HepG2 (cell line): ENCODE data around the gene CFAP99. TPM values are rescaled to one million over a fixed set of nuclear protein-coding genes. Genes with fewer than 3 reads are reported as not detected.

Experiments used
- ATAC-seq: fragments of 200-7000 bp; cut with Tn5 transposase; 3 replicates; pipeline ENCODE4 v1.9.1; 2020; ENCODE audit warnings: mild to moderate bottlenecking, moderate library complexity
- BruUV-seq: library from RNA; stranded (reverse); fragments of 400-500 nt; replicated peaks from 2 replicates; lab custom pipeline; 2021; lab: Mats Ljungman, UMichigan
- CTCF ChIA-PET: fragments of 300-600 bp; formaldehyde crosslinking; extraction: SDS; loops from one replicate; lab custom pipeline; 2021; ENCODE audit warnings: low total read pairs, inconsistent platforms, low intra/inter-chr PET ratio; lab: Yijun Ruan, JAX
- POLR2A ChIA-PET: fragments of 350-600 bp; sonication (Branson Sonifier 250); formaldehyde crosslinking; loops from one replicate; lab custom pipeline; 2020; ENCODE audit warnings: antibody characterized with exemption, inconsistent platforms; lab: Yijun Ruan, JAX
- DNase-seq: peaks from one replicate; pipeline ENCODE4 v3.0.0-alpha.2; 2015; ENCODE audit warnings: low spot score
- FAIRE-seq: peaks from 3 replicates; lab custom pipeline; 2011; peaks lifted over from hg19 to GRCh38; lab: Jason Lieb, UNC
- H2AFZ ChIP-seq: one replicate; pipeline ENCODE4 v1.6.1; 2011; ENCODE audit warnings: low read length, inconsistent platforms
- H3K27ac ChIP-seq: fragments of 300-600 bp; 3 replicates; pipeline ENCODE4 v1.8.0; 2011; ENCODE audit warnings: mixed run types, mild to moderate bottlenecking, mixed read lengths, low read length, inconsistent platforms; ENCODE audit not compliant: insufficient read depth; ENCODE audit errors: extremely low read length
- H3K27me3 ChIP-seq, 2 experiments: fragments of 200-600 bp in 1 of 2; 2 replicates in 1 of 2; 3 replicates in 1 of 2; pipeline versions ENCODE4 v1.6.0 to v1.8.0; 2011; ENCODE audit warnings: low read length in 2 of 2, mild to moderate bottlenecking in 2 of 2, moderate library complexity in 2 of 2, inconsistent platforms in 1 of 2; ENCODE audit not compliant: insufficient read depth in 2 of 2, control insufficient read depth in 1 of 2
- H3K36me3 ChIP-seq, 2 experiments: fragments of 200-600 bp in 1 of 2; replicated peaks in 1 of 2; 2 replicates in 1 of 2; 3 replicates in 1 of 2; pipeline versions ENCODE4 v1.5.1 to v1.8.0; 2011; ENCODE audit warnings: low read length in 2 of 2, inconsistent platforms in 1 of 2; ENCODE audit not compliant: insufficient read depth in 2 of 2, control insufficient read depth in 1 of 2
- H3K4me1 ChIP-seq: 2 replicates; pipeline ENCODE4 v1.5.1; 2012; ENCODE audit warnings: low read length, inconsistent platforms; ENCODE audit not compliant: insufficient read depth
- H3K4me2 ChIP-seq: 2 replicates; pipeline ENCODE4 v1.6.0; 2011; ENCODE audit warnings: low read depth, low read length, inconsistent platforms
- H3K4me3 ChIP-seq, 3 experiments: fragments of 200-600 bp in 1 of 3; sonication (generic), shearing (Covaris generic) in 1 of 3; replicated peaks in 1 of 3; 2 replicates each; pipeline ENCODE4 v1.5.1; 2011 to 2016; ENCODE audit warnings: low read length in 3 of 3, inconsistent platforms in 2 of 3, low read depth in 2 of 3, mild to moderate bottlenecking in 2 of 3, control low read depth in 1 of 3, mixed read lengths in 1 of 3; ENCODE audit not compliant: insufficient read depth in 1 of 3
- H3K79me2 ChIP-seq: one replicate; pipeline ENCODE4 v1.6.1; 2011; ENCODE audit warnings: low read length, inconsistent platforms; ENCODE audit not compliant: insufficient read depth
- H3K9ac ChIP-seq: 2 replicates; pipeline ENCODE4 v1.6.0; 2011; ENCODE audit warnings: mild to moderate bottlenecking, low read depth, low read length, inconsistent platforms; ENCODE audit not compliant: insufficient read depth
- H3K9me3 ChIP-seq: 2 replicates; pipeline ENCODE4 v1.5.1; 2012; ENCODE audit warnings: mild to moderate bottlenecking, low read length
- H4K20me1 ChIP-seq: 2 replicates; pipeline ENCODE4 v1.6.0; 2011; ENCODE audit warnings: inconsistent platforms, mild to moderate bottlenecking, low read length, moderate library complexity; ENCODE audit not compliant: insufficient read depth
- CEBPG ChIP-seq: IDR thresholded peaks from 2 replicates; pipeline ENCODE4 v1.6.1; 2016
- FOXA3 ChIP-seq: IDR thresholded peaks from 2 replicates; pipeline ENCODE4 v1.6.1; 2016; ENCODE audit warnings: missing genetic modification reagents, missing compliant biosample characterization
- IRX3 ChIP-seq: sonication (generic); formaldehyde crosslinking; IDR thresholded peaks from 2 replicates; pipeline ENCODE4 v1.8.1; 2023; ENCODE audit warnings: mild to moderate bottlenecking, low read depth, missing genetic modification reagents, borderline replicate concordance
- KDM3A ChIP-seq: IDR thresholded peaks from 2 replicates; pipeline ENCODE4 v1.6.1; 2018; ENCODE audit warnings: low read depth, missing compliant biosample characterization
- NCOR1 ChIP-seq: fragments of 200-600 bp; sonication (generic); IDR thresholded peaks from 2 replicates; pipeline ENCODE4 v1.7.0; 2017; ENCODE audit warnings: antibody characterized with exemption, low read length, borderline replicate concordance
- PAWR ChIP-seq: sonication (generic); formaldehyde crosslinking; IDR thresholded peaks from 2 replicates; pipeline ENCODE4 v1.4.0; 2020; ENCODE audit warnings: missing genetic modification reagents, mild to moderate bottlenecking, borderline replicate concordance
- TIGD3 ChIP-seq: sonication (generic); formaldehyde crosslinking; IDR thresholded peaks from 2 replicates; pipeline ENCODE4 v1.5.1; 2020; ENCODE audit warnings: mild to moderate bottlenecking, missing genetic modification reagents, borderline replicate concordance
- TRIM22 ChIP-seq: fragments of 450-650 bp; IDR thresholded peaks from 2 replicates; pipeline ENCODE4 v1.6.1; 2017
- ZKSCAN5 ChIP-seq: sonication (generic); formaldehyde crosslinking; IDR thresholded peaks from 2 replicates; pipeline ENCODE4 v1.5.1; 2020; ENCODE audit warnings: mild to moderate bottlenecking, missing genetic modification reagents
- ZNF510 ChIP-seq: sonication (generic); formaldehyde crosslinking; IDR thresholded peaks from 2 replicates; pipeline ENCODE4 v1.4.0; 2020; ENCODE audit warnings: low read depth, mild to moderate bottlenecking, missing genetic modification reagents
- WGBS: methylation state at CpG from one replicate; pipeline ENCODE4 v1.1.6; 2017; ENCODE audit warnings: low lambda C conversion rate; 5-methylcytosine and 5-hydroxymethylcytosine counted together
- in situ Hi-C: cut with HindIII; loops from 2 replicates; pipeline ENCODE4 v1.10.0; 2017; ENCODE audit warnings: low pct_unique_long_range_greater_than_20kb; ENCODE audit not compliant: extremely low pct_ligation_motif_present
- intact Hi-C: fragments of 100-400 bp; cut with micrococcal nuclease; formaldehyde crosslinking; loops from one replicate; pipeline ENCODE4 v1.10.0; 2022; ENCODE audit not compliant: unreplicated experiment
- polyA plus RNA-seq, 8 experiments: library from polyadenylated mRNA; depleted of rRNA in 3 of 8; stranded (reverse) in 7 of 8; unstranded in 1 of 8; fragments of >200 nt; fragmentation: Illumina TruSeq in 4 of 8; extraction: Trizol in 4 of 8; gene quantifications; 2 replicates each; pipeline versions ENCODE4 v1.2.1 to v1.2.3, GENCODE V29; 2011 to 2016; ENCODE audit warnings: low read depth in 4 of 8, missing spikeins in 1 of 8, mixed read lengths in 1 of 8; ENCODE audit not compliant: insufficient read depth in 1 of 8
- total RNA-seq, 5 experiments: library from RNA; depleted of rRNA; stranded (reverse); fragments of >200 nt; fragmentation: Illumina TruSeq; extraction: Trizol; gene quantifications; 2 replicates each; pipeline ENCODE4 v1.2.3, GENCODE V29; 2016; ENCODE audit warnings: low read depth in 1 of 5
- TF ChIP-seq, protein P1 (sequence below): sonication (generic); formaldehyde crosslinking; conservative IDR thresholded peaks from 2 replicates; pipeline ENCODE4 v1.4.0; 2020; ENCODE audit warnings: missing genetic modification reagents

CFAP99 gene
- total and polyA plus RNA-seq, 2 of the 13 experiments (the other 11 are each of a cell fraction or from before 2014, with no cell fraction given), result not detected

DNA sequence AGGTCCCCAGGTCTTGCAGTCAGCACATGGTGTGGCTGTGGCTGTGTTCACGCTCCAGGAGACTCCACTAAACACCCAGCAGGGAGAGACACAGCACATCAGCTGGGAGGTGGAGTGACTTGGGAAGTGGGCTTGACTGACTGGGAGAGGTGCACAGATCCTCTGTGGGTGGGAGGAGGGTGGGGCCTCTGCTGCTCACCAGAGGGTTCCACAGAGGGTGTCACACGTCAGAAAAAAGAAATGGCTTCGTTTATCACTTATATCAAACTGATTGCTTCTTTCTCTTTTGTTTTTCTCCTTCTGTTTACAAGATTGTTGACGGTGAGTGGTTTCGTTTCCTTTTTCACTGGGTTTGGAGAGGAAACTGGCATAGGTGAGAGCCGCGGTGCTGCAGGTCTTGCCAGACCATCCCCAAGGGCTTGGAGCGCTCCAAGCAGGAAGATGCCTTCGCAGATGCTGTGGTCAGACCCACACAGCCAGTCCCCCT, 92.9 kb downstream of the CFAP99 start:
- Histone ChIP-seq H3K9me3 (no peaks in the 10 kb centered on the region), H4K20me1 (peaks cover 4% of the 10 kb centered on the region; the same call in 1 of the 2 replicates), H3K4me1 (no peaks in the 10 kb centered on the region), H3K27me3 (no peaks in the 10 kb centered on the region), H3K4me3 (no peak overlapping the region), H3K27ac (no peak overlapping the region), H3K79me2 (peaks cover 4% of the 10 kb centered on the region), H3K36me3 (peaks cover 44 to 68% of the 10 kb centered on the region in 2 experiments), H2AFZ (no peak overlapping the region), H3K9ac (no peak overlapping the region), H3K4me2 (no peak overlapping the region)
- FAIRE-seq (no peak), ATAC-seq (no peak), DNase-seq (no peak)
- BruUV-seq, result no TSS peak
- TF ChIP-seq TRIM22 (no peak), KDM3A (CRISPR knock-in tag) (no peak), NCOR1 (no peak), ZKSCAN5 (CRISPR knock-in tag) (no peak), PAWR (CRISPR knock-in tag) (no peak), TIGD3 (CRISPR knock-in tag) (no peak), ZNF510 (CRISPR knock-in tag) (no peak), FOXA3 (CRISPR knock-in tag) (no peak), IRX3 (CRISPR knock-in tag) (no peak), CEBPG (CRISPR knock-in tag) (no peak)
- TF ChIP-seq, protein P1, sequence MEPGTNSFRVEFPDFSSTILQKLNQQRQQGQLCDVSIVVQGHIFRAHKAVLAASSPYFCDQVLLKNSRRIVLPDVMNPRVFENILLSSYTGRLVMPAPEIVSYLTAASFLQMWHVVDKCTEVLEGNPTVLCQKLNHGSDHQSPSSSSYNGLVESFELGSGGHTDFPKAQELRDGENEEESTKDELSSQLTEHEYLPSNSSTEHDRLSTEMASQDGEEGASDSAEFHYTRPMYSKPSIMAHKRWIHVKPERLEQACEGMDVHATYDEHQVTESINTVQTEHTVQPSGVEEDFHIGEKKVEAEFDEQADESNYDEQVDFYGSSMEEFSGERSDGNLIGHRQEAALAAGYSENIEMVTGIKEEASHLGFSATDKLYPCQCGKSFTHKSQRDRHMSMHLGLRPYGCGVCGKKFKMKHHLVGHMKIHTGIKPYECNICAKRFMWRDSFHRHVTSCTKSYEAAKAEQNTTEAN (CRISPR knock-in tag), result no peak
- ChIA-PET POLR2A (no interaction called here), CTCF (no interaction called here)
- intact Hi-C loops (no loop called here), in situ Hi-C loops (no loop called here)
- WGBS, result 86% methylated on average over 8 of the region's 9 CpGs

Other genes with a start within 250 kb of the CFAP99 start
- gene HAUS3, start 176.8 kb upstream of the CFAP99 start, total RNA-seq (2016; rRNA removed; fragmentation: Illumina TruSeq; extraction: Trizol), result 12.6 and 16.3 TPM in 2 replicates
- gene HAUS3, start 176.8 kb upstream of the CFAP99 start, polyA plus RNA-seq (2011; rRNA removed), result 3.3 and 3.9 TPM in 2 replicates
- gene POLN, start 176.8 kb upstream of the CFAP99 start, total RNA-seq (2016; rRNA removed; fragmentation: Illumina TruSeq; extraction: Trizol), result 0.60 and 0.93 TPM in 2 replicates
- gene POLN, start 176.8 kb upstream of the CFAP99 start, polyA plus RNA-seq (2011; rRNA removed), result 1.2 and 1.5 TPM in 2 replicates
- gene MXD4, start 156.8 kb upstream of the CFAP99 start, total RNA-seq (2016; rRNA removed; fragmentation: Illumina TruSeq; extraction: Trizol), result 19.6 and 31.3 TPM in 2 replicates
- 29.0 and 35.5 TPM in 2 replicates for gene MXD4, start 156.8 kb upstream of the CFAP99 start, polyA plus RNA-seq (2011; rRNA removed)
- 0.22 and 0.24 TPM in 2 replicates for gene ZFYVE28, start 310 bp upstream of the CFAP99 start, total RNA-seq (2016; rRNA removed; fragmentation: Illumina TruSeq; extraction: Trizol)
- gene ZFYVE28, start 310 bp upstream of the CFAP99 start, polyA plus RNA-seq (2011; rRNA removed), result 0.12 and 0.30 TPM in 2 replicates
- 38.1 and 46.7 TPM in 2 replicates for gene RNF4, start 50.2 kb downstream of the CFAP99 start, total RNA-seq (2016; rRNA removed; fragmentation: Illumina TruSeq; extraction: Trizol)
- gene RNF4, start 50.2 kb downstream of the CFAP99 start, polyA plus RNA-seq (2011; rRNA removed), result 40.3 and 45.1 TPM in 2 replicates
- 7.2 and 8.7 TPM in 2 replicates for gene FAM193A, start 117.7 kb downstream of the CFAP99 start, total RNA-seq (2016; rRNA removed; fragmentation: Illumina TruSeq; extraction: Trizol)
- 5.7 and 6.0 TPM in 2 replicates for gene FAM193A, start 117.7 kb downstream of the CFAP99 start, polyA plus RNA-seq (2011; rRNA removed)